C1 segment of cervical spinal cord (tissue), 14 donors: ENCODE data around the gene USPL1.
"Not testable (repeated sequence)": the region's sequence is repeated elsewhere in the genome, so short reads cannot be mapped to it uniquely, and the experiment has no call there.

Experiments
- DNase-seq, 14 donors: peaks; one replicate each; lab custom pipeline; 2025; lab: John Stamatoyannopoulos, UW

Gene USPL1

GRCh38 chr13:30615866-30616541, 1.7 kb upstream of the USPL1 start:
- DNase-seq, result peak in 1 of 14 donors; percentile 41

GRCh38 chr13:30616927-30617314, 799 bp upstream of the USPL1 start:
- peak in 13 of 14 donors; percentile 48 to 94 (median 88) for DNase-seq

- DNase-seq, result peak in 6 of 14 donors; percentile 25 to 70 (median 62)
Observed at GRCh38 chr13:30618186-30618929, 638 bp downstream of the USPL1 start.

GRCh38 chr13:30618930-30619279, 1.2 kb downstream of the USPL1 start:
- DNase-seq, result no peak

- no peak for DNase-seq
Observed at GRCh38 chr13:30619731-30620130, 2.0 kb downstream of the USPL1 start.

- DNase-seq, result no peak
Observed at GRCh38 chr13:30620941-30621340, 3.2 kb downstream of the USPL1 start.

- DNase-seq, result no peak
Observed at GRCh38 chr13:30622551-30622950, 4.8 kb downstream of the USPL1 start.

- DNase-seq, result no peak
Observed at GRCh38 chr13:30623392-30623791, 5.7 kb downstream of the USPL1 start.

- no peak for DNase-seq
Observed at GRCh38 chr13:30624630-30625029, 6.9 kb downstream of the USPL1 start.

GRCh38 chr13:30629527-30629926, 11.8 kb downstream of the USPL1 start:
- DNase-seq, result no peak

- DNase-seq, result no peak
Observed at GRCh38 chr13:30633861-30634260, 16.1 kb downstream of the USPL1 start.

GRCh38 chr13:30634838-30635237, 17.1 kb downstream of the USPL1 start:
- no peak for DNase-seq

- no peak for DNase-seq
Observed at GRCh38 chr13:30638301-30638700, 20.6 kb downstream of the USPL1 start.

GRCh38 chr13:30639671-30640070, 22.0 kb downstream of the USPL1 start:
- DNase-seq, result no peak

GRCh38 chr13:30641173-30641572, 23.5 kb downstream of the USPL1 start:
- DNase-seq, result not testable (repeated sequence)

GRCh38 chr13:30645629-30646028, 27.9 kb downstream of the USPL1 start:
- no peak for DNase-seq

GRCh38 chr13:30647420-30647819, 29.7 kb downstream of the USPL1 start:
- DNase-seq, result no peak

- DNase-seq, result no peak
Observed at GRCh38 chr13:30647824-30648521, 30.3 kb downstream of the USPL1 start.

GRCh38 chr13:30648522-30649012, 30.8 kb downstream of the USPL1 start:
- DNase-seq, result no peak

- DNase-seq, result not testable (repeated sequence)
Observed at GRCh38 chr13:30651648-30652047, 33.9 kb downstream of the USPL1 start.

- DNase-seq, result no peak
Observed at GRCh38 chr13:30652746-30653386, 35.1 kb downstream of the USPL1 start.

GRCh38 chr13:30654430-30654829, 36.7 kb downstream of the USPL1 start:
- no peak for DNase-seq
